ENCODE measurements around the gene SLC9A7.

The SLC9A7 gene

GRCh38 chrX:46617906-46618305, 141.0 kb downstream of the SLC9A7 start:
- no peak for TF ChIP-seq REST (IDR thresholded peaks at IDR 0.05; ENCODE audit: insufficient read depth in 1 of 2, low read depth in 2 of 2, low read length in 2 of 2)

- TF ChIP-seq FOXP2 (optimal IDR thresholded peaks at IDR 0.05; ENCODE audit: borderline replicate concordance, extremely low read depth, extremely low read length, insufficient read depth) (no peak), POLR2AphosphoS5 (IDR thresholded peaks at IDR 0.05; ENCODE audit: low read depth, low read length) (no peak), SIN3A (IDR thresholded peaks at IDR 0.05; ENCODE audit: borderline replicate concordance, insufficient read depth, low read length) (no peak), TAF1 (IDR thresholded peaks at IDR 0.05; ENCODE audit: borderline replicate concordance, insufficient read depth, low read length) (no peak), REST (IDR thresholded peaks at IDR 0.05; ENCODE audit: insufficient read depth in 1 of 2, low read depth in 2 of 2, low read length in 2 of 2) (no peak)
These were observed 147.1 kb downstream of the SLC9A7 start for GRCh38 chrX:46611658-46612362.

GRCh38 chrX:46610070-46610658, 148.8 kb downstream of the SLC9A7 start:
- no peak for TF ChIP-seq POLR2AphosphoS5 (IDR thresholded peaks at IDR 0.05; ENCODE audit: low read depth, low read length)
- no peak for TF ChIP-seq TAF1 (IDR thresholded peaks at IDR 0.05; ENCODE audit: borderline replicate concordance, insufficient read depth, low read length)
- no peak for TF ChIP-seq FOXP2 (optimal IDR thresholded peaks at IDR 0.05; ENCODE audit: borderline replicate concordance, extremely low read depth, extremely low read length, insufficient read depth)
- no peak for TF ChIP-seq REST (IDR thresholded peaks at IDR 0.05; ENCODE audit: insufficient read depth in 1 of 2, low read depth in 2 of 2, low read length in 2 of 2)
- no peak for TF ChIP-seq SIN3A (IDR thresholded peaks at IDR 0.05; ENCODE audit: borderline replicate concordance, insufficient read depth, low read length)

- TF ChIP-seq FOXP2 (optimal IDR thresholded peaks at IDR 0.05; ENCODE audit: borderline replicate concordance, extremely low read depth, extremely low read length, insufficient read depth) (no peak), SIN3A (IDR thresholded peaks at IDR 0.05; ENCODE audit: borderline replicate concordance, insufficient read depth, low read length) (no peak), POLR2AphosphoS5 (IDR thresholded peaks at IDR 0.05; ENCODE audit: low read depth, low read length) (no peak), REST (IDR thresholded peaks at IDR 0.05; ENCODE audit: insufficient read depth in 1 of 2, low read depth in 2 of 2, low read length in 2 of 2) (no peak), TAF1 (IDR thresholded peaks at IDR 0.05; ENCODE audit: borderline replicate concordance, insufficient read depth, low read length) (no peak)
These were observed 151.0 kb downstream of the SLC9A7 start for GRCh38 chrX:46607916-46608315.
